NCI-H345 treated with DMSO at 0.1 percent for 48 hours (cell line): ENCODE results near the gene GLB1L2.
"Not testable (repeated sequence)": the region's sequence is repeated elsewhere in the genome, so short reads cannot be mapped to it uniquely, and the experiment has no call there.

Source experiments
- DNase-seq: peaks from one replicate; lab custom pipeline; 2025; ENCODE audit not compliant: unreplicated experiment; lab: John Stamatoyannopoulos, UW

The GLB1L2 gene

GRCh38 chr11:134321373-134321772 lies 10.4 kb upstream of the GLB1L2 start:
- DNase-seq = not testable (repeated sequence)

- DNase-seq = no peak
These were observed 9.2 kb upstream of the GLB1L2 start for GRCh38 chr11:134322553-134322952.

- DNase-seq = no peak
These were observed 3.4 kb upstream of the GLB1L2 start for GRCh38 chr11:134328433-134328832.

- no peak for DNase-seq
These were observed 1.0 kb upstream of the GLB1L2 start for GRCh38 chr11:134330611-134331353.

GRCh38 chr11:134332189-134332631 lies 422 bp downstream of the GLB1L2 start:
- no peak for DNase-seq

- DNase-seq = no peak
These were observed 994 bp downstream of the GLB1L2 start for GRCh38 chr11:134332782-134333181.

- DNase-seq = no peak
These were observed 1.5 kb downstream of the GLB1L2 start for GRCh38 chr11:134333312-134333711.

- DNase-seq = no peak
These were observed 2.2 kb downstream of the GLB1L2 start for GRCh38 chr11:134333946-134334345.

- DNase-seq = no peak
These were observed 3.2 kb downstream of the GLB1L2 start for GRCh38 chr11:134334796-134335571.

- DNase-seq = no peak
These were observed 5.3 kb downstream of the GLB1L2 start for GRCh38 chr11:134337051-134337450.

GRCh38 chr11:134338068-134338467 lies 6.3 kb downstream of the GLB1L2 start:
- DNase-seq = no peak

GRCh38 chr11:134338654-134339053 lies 6.9 kb downstream of the GLB1L2 start:
- DNase-seq = no peak

GRCh38 chr11:134339756-134340155 lies 8.0 kb downstream of the GLB1L2 start:
- DNase-seq = no peak

- no peak for DNase-seq
These were observed 8.7 kb downstream of the GLB1L2 start for GRCh38 chr11:134340354-134340964.

GRCh38 chr11:134341805-134342571 lies 10.2 kb downstream of the GLB1L2 start:
- no peak for DNase-seq

GRCh38 chr11:134342572-134343340 lies 11.0 kb downstream of the GLB1L2 start:
- DNase-seq = no peak

- no peak for DNase-seq
These were observed 11.9 kb downstream of the GLB1L2 start for GRCh38 chr11:134343646-134344045.

GRCh38 chr11:134344497-134345236 lies 12.9 kb downstream of the GLB1L2 start:
- DNase-seq = not testable (repeated sequence)

GRCh38 chr11:134345237-134345550 lies 13.4 kb downstream of the GLB1L2 start:
- DNase-seq = no peak
